GM10248 (cell line): ENCODE data around the gene DPH1.

Experiments
- CTCF ChIA-PET: fragments of 300-600 bp; sonication (Branson Sonifier 250); formaldehyde crosslinking; extraction: SDS; loops from one replicate; lab custom pipeline; 2021; ENCODE audit warnings: antibody characterized with exemption; lab: Yijun Ruan, JAX
- POLR2A ChIA-PET: fragments of 350-650 bp; sonication (Branson Sonifier 250); formaldehyde crosslinking; extraction: SDS; loops from one replicate; lab custom pipeline; 2020; ENCODE audit warnings: antibody characterized with exemption; lab: Yijun Ruan, JAX
- DNase-seq: peaks from one replicate; pipeline ENCODE4 v3.0.0; 2012; ENCODE audit errors: extremely low spot score
- CTCF ChIP-seq: IDR thresholded peaks from 2 replicates; pipeline ENCODE4 v1.5.1; 2012; ENCODE audit warnings: mild to moderate bottlenecking, low read depth; ENCODE audit errors: extremely low read depth, missing control alignments, control extremely low read depth

DPH1 gene

GRCh38 chr17:2020721-2021120 lies 9.2 kb upstream of the DPH1 start:
- POLR2A ChIA-PET = interaction anchor here (0.5 kb wide), 1 partner anchor 40 kb away, joined by 8 read pairs; no protein-coding TSS in a partner anchor

GRCh38 chr17:2022647-2023240 lies 7.2 kb upstream of the DPH1 start:
- ChIA-PET POLR2A (no interaction called here), CTCF (no interaction called here)
- no peak for DNase-seq

More at GRCh38 chr17:2020721-2021120, 9.2 kb upstream of the DPH1 start:
- CTCF ChIA-PET = interaction anchor here (0.8 to 1.7 kb wide), 3 partner anchors 8 to 39 kb away, joined by 3 to 5 read pairs (median 4); no protein-coding TSS in a partner anchor
- no peak for TF ChIP-seq CTCF
- no peak for DNase-seq

GRCh38 chr17:2023256-2023655 lies 6.7 kb upstream of the DPH1 start:
- POLR2A ChIA-PET = no interaction called here
- CTCF ChIA-PET = no interaction called here
- no peak for TF ChIP-seq CTCF
- DNase-seq = no peak

More at GRCh38 chr17:2022647-2023240, 7.2 kb upstream of the DPH1 start:
- no peak for TF ChIP-seq CTCF

GRCh38 chr17:2023692-2024571 lies 6.0 kb upstream of the DPH1 start:
- no peak for TF ChIP-seq CTCF
- ChIA-PET POLR2A (no interaction called here), CTCF (no interaction called here)
- DNase-seq = no peak

- ChIA-PET CTCF (interaction anchor here (0.6 to 2.6 kb wide), 3 partner anchors 115 to 304 kb away, joined by 3 to 10 read pairs (median 9); no protein-coding TSS in a partner anchor), POLR2A (no interaction called here)
- TF ChIP-seq CTCF = no peak
- no peak for DNase-seq
Measured at GRCh38 chr17:2024572-2025219, 5.3 kb upstream of the DPH1 start.

- DNase-seq = peak; percentile 62
- ChIA-PET POLR2A (no interaction called here), CTCF (interaction anchor here (0.6 to 2.6 kb wide), 3 partner anchors 116 to 304 kb away, joined by 3 to 10 read pairs (median 9); no protein-coding TSS in a partner anchor)
- no peak for TF ChIP-seq CTCF
Measured at GRCh38 chr17:2025220-2025621, 4.7 kb upstream of the DPH1 start, which contains the start of gene RTN4RL1. Gene RTN4RL1, minus strand, starts transcription at chr17:2025334. Its CDS starts 469 bp downstream, at chr17:2024865.
